Type B pancreatic cell (in vitro differentiated cells): ENCODE measurements around the gene MTR. TPM values are rescaled to one million over a fixed set of nuclear protein-coding genes. Genes with fewer than 3 reads are reported as not detected.

Experiments
- DNase-seq: peaks from one replicate; pipeline ENCODE4 v3.0.0; 2021; ENCODE audit warnings: mixed read lengths; ENCODE audit not compliant: unreplicated experiment; ENCODE audit errors: extremely low spot score
- H3K27ac Mint-ChIP-seq: 2 replicates; pipeline ENCODE4 v1.8.0; 2021; ENCODE audit warnings: mild to moderate bottlenecking, mixed read lengths
- H3K27me3 Mint-ChIP-seq: 2 replicates; pipeline ENCODE4 v1.8.0; 2021; ENCODE audit warnings: mixed read lengths
- H3K36me3 Mint-ChIP-seq: 2 replicates; pipeline ENCODE4 v1.8.0; 2021; ENCODE audit warnings: mixed read lengths
- H3K4me1 Mint-ChIP-seq: one replicate; pipeline ENCODE4 v1.8.0; 2021; ENCODE audit warnings: mixed read lengths; ENCODE audit not compliant: unreplicated experiment
- H3K4me3 Mint-ChIP-seq: 2 replicates; pipeline ENCODE4 v1.8.0; 2021; ENCODE audit warnings: mild to moderate bottlenecking, mixed read lengths
- H3K9me3 Mint-ChIP-seq: 2 replicates; pipeline ENCODE4 v1.8.0; 2021; ENCODE audit warnings: mixed read lengths
- CTCF ChIP-seq: fragments of 200-600 bp; sonication (generic); conservative IDR thresholded peaks from 2 replicates; pipeline ENCODE4 v1.5.0; 2021; ENCODE audit warnings: antibody characterized with exemption, mild to moderate bottlenecking
- total RNA-seq: library from RNA; stranded (reverse); gene quantifications from 2 replicates; pipeline ENCODE4 v1.2.1, GENCODE V29; 2021; ENCODE audit warnings: low replicate concordance

MTR gene
- total RNA-seq, 1 donor from 2014 or later: 44.1 TPM

GRCh38 chr1:236952246-236953003, 157.3 kb downstream of the MTR start:
- Mint-ChIP-seq H3K4me3 (no peak overlapping the region), H3K4me1 (peaks cover 5% of the 10 kb centered on the region), H3K36me3 (no peaks in the 10 kb centered on the region), H3K9me3 (peaks cover 4% of the 10 kb centered on the region), H3K27ac (no peak overlapping the region), H3K27me3 (no peaks in the 10 kb centered on the region)
- TF ChIP-seq CTCF: no peak
- no peak for DNase-seq

- Mint-ChIP-seq H3K4me1 (peaks cover 5% of the 10 kb centered on the region), H3K4me3 (no peak overlapping the region), H3K27me3 (no peaks in the 10 kb centered on the region), H3K36me3 (no peaks in the 10 kb centered on the region), H3K27ac (no peak overlapping the region), H3K9me3 (peaks cover 4% of the 10 kb centered on the region)
- no peak for TF ChIP-seq CTCF
- DNase-seq: no peak
These were observed 158.1 kb downstream of the MTR start for GRCh38 chr1:236953151-236953700.

Other genes with a start within 250 kb of the MTR start
- 43.5 and 51.5 TPM in 2 replicates for gene HEATR1, start 190.8 kb upstream of the MTR start, total RNA-seq
- gene ACTN2, start 108.8 kb upstream of the MTR start, total RNA-seq: 0.21 and 2.4 TPM in 2 replicates
- gene MT1HL1, start 209.1 kb downstream of the MTR start, total RNA-seq: not detected in 2 replicates
- 0.58 and 1.0 TPM in 2 replicates for gene RYR2, start 246.9 kb downstream of the MTR start, total RNA-seq